K562 (cell line): Measurements from ENCODE around the gene RERE.

ENCODE experiments used
- CBX5 ChIP-seq: IDR thresholded peaks from 2 replicates; pipeline ENCODE4 v1.6.1; 2014; ENCODE audit warnings: low read depth, borderline replicate concordance
- E2F5 ChIP-seq: sonication (generic); formaldehyde crosslinking; IDR thresholded peaks from 2 replicates; pipeline ENCODE4 v1.8.0; 2022; ENCODE audit warnings: mild to moderate bottlenecking, missing genetic modification reagents
- NONO ChIP-seq, 2 experiments: fragments of 200-400 bp in 1 of 2; fragments of 450-650 bp in 1 of 2; formaldehyde crosslinking in 1 of 2; IDR thresholded peaks; 2 replicates each; pipeline ENCODE4 v1.6.1; 2017; ENCODE audit warnings: low read depth in 2 of 2, mild to moderate bottlenecking in 2 of 2, moderate library complexity in 2 of 2, low read length in 1 of 2
- POLR2A ChIP-seq: fragments of 450-650 bp; conservative IDR thresholded peaks from 2 replicates; pipeline ENCODE4 v1.6.1; 2016

GRCh38 chr1:8468751-8469150, 348.7 kb downstream of the RERE start:
- TF ChIP-seq POLR2A, result no peak
- no peak for TF ChIP-seq E2F5 (CRISPR knock-in tag)
- no peak for TF ChIP-seq CBX5
- TF ChIP-seq NONO (IDR thresholded peaks at IDR 0.05; ENCODE audit: low read depth in 2 of 2, low read length in 1 of 2), result no peak
